H1 (cell line): ENCODE measurements around the gene FBXW8. TPM values are rescaled to one million over a fixed set of nuclear protein-coding genes. Genes with fewer than 3 reads are reported as not detected.
A peak's percentile ranks its signal among the peaks of the same experiment; 100 is the strongest.

ENCODE experiments used
- CTCF ChIA-PET: fragments of 300-600 bp; sonication (Branson Sonifier 250); formaldehyde crosslinking; loops from one replicate; lab custom pipeline; 2021; ENCODE audit not compliant: partially characterized antibody; lab: Charles Lee
- POLR2A ChIA-PET: fragments of 300-600 bp; sonication (Branson Sonifier 250); formaldehyde crosslinking; loops from one replicate; lab custom pipeline; 2021; ENCODE audit warnings: inconsistent platforms; ENCODE audit not compliant: partially characterized antibody; lab: Charles Lee
- DNase-seq, 2 experiments: peaks; one replicate each; pipeline versions ENCODE4 v3.0.0 to v3.0.0-alpha.2; 2010 to 2022; ENCODE audit warnings: low spot score in 2 of 2, low read depth in 1 of 2, mixed read lengths in 1 of 2
- FAIRE-seq: peaks from 2 replicates; lab custom pipeline; 2011; peaks lifted over from hg19 to GRCh38; lab: Jason Lieb, UNC
- H2AFZ ChIP-seq: 2 replicates; pipeline ENCODE4 v1.8.1; 2012; ENCODE audit warnings: low read length, inconsistent platforms
- H2AK5ac ChIP-seq: 2 replicates; pipeline ENCODE4 v1.6.1; 2013; ENCODE audit warnings: low read depth, low read length
- H2BK120ac ChIP-seq: replicated peaks from 2 replicates; pipeline ENCODE3; 2013; ENCODE audit warnings: low read depth, low read length, inconsistent platforms
- H2BK12ac ChIP-seq: 2 replicates; pipeline ENCODE4 v1.6.1; 2013; ENCODE audit warnings: low read depth, low read length
- H2BK15ac ChIP-seq: 2 replicates; pipeline ENCODE4 v1.6.1; 2013; ENCODE audit warnings: low read length
- H2BK20ac ChIP-seq: 2 replicates; pipeline ENCODE4 v1.6.1; 2013; ENCODE audit warnings: low read length
- H2BK5ac ChIP-seq: 2 replicates; pipeline ENCODE4 v1.6.1; 2013; ENCODE audit warnings: low read depth, low read length
- H3K14ac ChIP-seq: 2 replicates; pipeline ENCODE4 v1.6.1; 2013; ENCODE audit warnings: inconsistent platforms; ENCODE audit not compliant: insufficient read length
- H3K18ac ChIP-seq: 2 replicates; pipeline ENCODE4 v1.6.1; 2013; ENCODE audit warnings: low read length; ENCODE audit errors: extremely low read depth
- H3K23ac ChIP-seq: 2 replicates; pipeline ENCODE4 v1.6.1; 2013; ENCODE audit warnings: inconsistent platforms; ENCODE audit not compliant: insufficient read length
- H3K23me2 ChIP-seq: 2 replicates; pipeline ENCODE4 v1.6.1; 2013; ENCODE audit warnings: low read depth, low read length
- H3K27ac ChIP-seq: 2 replicates; pipeline ENCODE4 v1.6.1; 2011; ENCODE audit warnings: low read depth, low read length, inconsistent platforms
- H3K27me3 ChIP-seq, 4 experiments: replicated peaks in 1 of 4; 1 replicate in 1 of 4; 2 replicates in 3 of 4; pipeline versions ENCODE4 v1.6.1 to v1.8.1; 2011 to 2013; ENCODE audit warnings: low read length in 3 of 4, mild to moderate bottlenecking in 3 of 4, inconsistent platforms in 2 of 4, mixed read lengths in 2 of 4, moderate library complexity in 1 of 4; ENCODE audit not compliant: control insufficient read depth in 3 of 4, insufficient read depth in 3 of 4; ENCODE audit errors: extremely low read depth in 1 of 4
- H3K36me3 ChIP-seq, 4 experiments: 2 replicates each; pipeline versions ENCODE4 v1.6.1 to v1.8.1; 2011 to 2013; ENCODE audit warnings: mild to moderate bottlenecking in 4 of 4, low read length in 3 of 4, moderate library complexity in 2 of 4, control low read depth in 1 of 4, inconsistent platforms in 1 of 4; ENCODE audit not compliant: insufficient read depth in 4 of 4, control insufficient read depth in 2 of 4
- H3K4ac ChIP-seq: replicated peaks from 2 replicates; pipeline ENCODE3; 2013; ENCODE audit warnings: low read length, low read depth, mixed read lengths, inconsistent platforms; ENCODE audit not compliant: insufficient read length
- H3K4me1 ChIP-seq, 4 experiments: replicated peaks in 1 of 4; 1 replicate in 1 of 4; 2 replicates in 3 of 4; pipeline versions ENCODE4 v1.6.1 to v1.8.1; 2011 to 2013; ENCODE audit warnings: low read length in 3 of 4, inconsistent platforms in 2 of 4, mixed read lengths in 1 of 4; ENCODE audit not compliant: insufficient read depth in 4 of 4, control insufficient read depth in 3 of 4
- H3K4me2 ChIP-seq, 2 experiments: 2 replicates each; pipeline versions ENCODE4 v1.6.1 to v1.8.1; 2011 to 2013; ENCODE audit warnings: low read depth in 2 of 2, low read length in 2 of 2, control low read depth in 1 of 2, inconsistent platforms in 1 of 2, mild to moderate bottlenecking in 1 of 2; ENCODE audit not compliant: insufficient read depth in 1 of 2
- H3K4me3 ChIP-seq, 4 experiments: fragments of 200-600, 300-600 bp in 1 of 4; sonication (generic), shearing (Covaris generic), sonication (Bioruptor Twin) in 1 of 4; 2 replicates each; pipeline versions ENCODE4 v1.5.1 to v1.8.1; 2011 to 2016; ENCODE audit warnings: low read length in 4 of 4, low read depth in 3 of 4, control low read depth in 2 of 4, inconsistent platforms in 2 of 4, mild to moderate bottlenecking in 2 of 4, mixed read lengths in 1 of 4, moderate library complexity in 1 of 4; ENCODE audit not compliant: insufficient read depth in 2 of 4; ENCODE audit errors: extremely low read depth in 1 of 4
- H3K56ac ChIP-seq: replicated peaks from 2 replicates; pipeline ENCODE3; 2013; ENCODE audit warnings: low read depth, mild to moderate bottlenecking, mixed read lengths, low read length, inconsistent platforms; ENCODE audit not compliant: insufficient read length
- H3K79me1 ChIP-seq: 2 replicates; pipeline ENCODE4 v1.6.1; 2013; ENCODE audit warnings: low read depth, low read length, control low read depth
- H3K79me2 ChIP-seq, 2 experiments: 2 replicates each; pipeline versions ENCODE4 v1.6.1 to v1.8.1; 2012 to 2013; ENCODE audit warnings: low read length in 2 of 2, mild to moderate bottlenecking in 2 of 2, inconsistent platforms in 1 of 2; ENCODE audit not compliant: insufficient read depth in 2 of 2, control insufficient read depth in 1 of 2
- H3K9ac ChIP-seq, 4 experiments: replicated peaks in 1 of 4; 1 replicate in 1 of 4; 2 replicates in 3 of 4; pipeline versions ENCODE4 v1.6.1 to v1.8.1; 2011 to 2013; ENCODE audit warnings: low read depth in 3 of 4, low read length in 3 of 4, control low read depth in 2 of 4, mild to moderate bottlenecking in 2 of 4, moderate library complexity in 2 of 4, inconsistent platforms in 1 of 4; ENCODE audit errors: extremely low read depth in 1 of 4
- H3K9me3 ChIP-seq, 2 experiments: 2 replicates each; pipeline versions ENCODE4 v1.6.1 to v1.8.1; 2012 to 2013; ENCODE audit warnings: mild to moderate bottlenecking in 2 of 2, moderate library complexity in 2 of 2, control low read depth in 1 of 2, inconsistent platforms in 1 of 2, low read depth in 1 of 2, low read length in 1 of 2, mixed read lengths in 1 of 2; ENCODE audit not compliant: insufficient read depth in 2 of 2
- H4K20me1 ChIP-seq, 2 experiments: replicated peaks in 1 of 2; 2 replicates each; pipeline versions ENCODE3 to v1.8.1; 2011 to 2013; ENCODE audit warnings: inconsistent platforms in 2 of 2, low read length in 2 of 2, mild to moderate bottlenecking in 1 of 2; ENCODE audit not compliant: insufficient read depth in 2 of 2, control insufficient read depth in 1 of 2
- H4K5ac ChIP-seq: 2 replicates; pipeline ENCODE4 v1.6.1; 2013; ENCODE audit warnings: low read length, low read depth, mixed read lengths, inconsistent platforms; ENCODE audit not compliant: insufficient read length
- H4K8ac ChIP-seq: 2 replicates; pipeline ENCODE4 v1.8.0; 2013; ENCODE audit warnings: mild to moderate bottlenecking, moderate library complexity, low read length, inconsistent platforms; ENCODE audit not compliant: insufficient read depth; ENCODE audit errors: extremely low read depth
- H4K91ac ChIP-seq: replicated peaks from 2 replicates; pipeline ENCODE3; 2013; ENCODE audit warnings: low read length, mixed read lengths, inconsistent platforms; ENCODE audit not compliant: insufficient read length
- BACH1 ChIP-seq: IDR thresholded peaks from 2 replicates; pipeline ENCODE4 v1.6.1; 2012; ENCODE audit warnings: low read length, improper control_type of control experiment
- FOSL1 ChIP-seq: IDR thresholded peaks from 2 replicates; pipeline ENCODE4 v1.6.1; 2011; ENCODE audit warnings: mild to moderate bottlenecking, low read depth, low read length, moderate library complexity; ENCODE audit not compliant: insufficient read depth
- GABPA ChIP-seq: IDR thresholded peaks from 2 replicates; pipeline ENCODE4 v1.6.1; 2011; ENCODE audit warnings: mild to moderate bottlenecking, low read length, moderate library complexity, borderline replicate concordance; ENCODE audit not compliant: insufficient read depth
- KDM1A ChIP-seq: fragments of 200-600, 300-600 bp; sonication (generic); IDR thresholded peaks from 2 replicates; pipeline ENCODE4 v1.7.1; 2016; ENCODE audit warnings: mild to moderate bottlenecking, low read length, borderline replicate concordance
- POU5F1 ChIP-seq: IDR thresholded peaks from 2 replicates; pipeline ENCODE4 v1.6.1; 2011; ENCODE audit warnings: low read depth, mild to moderate bottlenecking, low read length, moderate library complexity
- WGBS, 2 experiments: shearing (Covaris generic) in 1 of 2; methylation state at CpG; one replicate each; pipeline versions ENCODE4 v1.1.6 to v1.1.7; 2013 to 2015; ENCODE audit warnings: low lambda C conversion rate in 2 of 2, mixed read lengths in 2 of 2, inconsistent platforms in 1 of 2, low coverage in 1 of 2, missing lambda C conversion rate in 1 of 2; ENCODE audit not compliant: insufficient replicate concordance in 2 of 2, insufficient coverage in 1 of 2, insufficient read length in 1 of 2; ENCODE audit errors: extremely low coverage in 1 of 2, missing lambda C conversion rate in 1 of 2; 5-methylcytosine and 5-hydroxymethylcytosine counted together
- polyA plus RNA-seq, 7 experiments: library from polyadenylated mRNA; depleted of rRNA in 3 of 7; stranded (reverse) in 5 of 7; unstranded in 2 of 7; fragments of >200 nt in 5 of 7; fragments of 200-250 nt in 2 of 7; gene quantifications; 1 replicate in 5 of 7; 2 replicates in 1 of 7; 4 replicates in 1 of 7; pipeline versions ENCODE4 v1.2.1 to v1.2.3, GENCODE V29; 2011 to 2013; ENCODE audit warnings: missing spikeins in 2 of 7, mixed read lengths in 2 of 7
- total RNA-seq: library from RNA; stranded (reverse); fragmentation: NEBNext Ultra II Directional; extraction: Animal tissue kit (Norgen Biotek cat#: 25700); gene quantifications from 2 replicates; pipeline ENCODE4 v1.2.1, GENCODE V29; 2021

FBXW8 gene
- total and polyA plus RNA-seq, 2 of the 8 experiments (the other 6 are each of a cell fraction or from before 2014, with no cell fraction given), result 15.8 to 16.0 TPM

- no peak overlapping the region for H4K91ac ChIP-seq
- no peak overlapping the region for H2AFZ ChIP-seq
- no peaks in the 10 kb centered on the region; the same call in 1 of the 2 replicates for H3K23me2 ChIP-seq
- no peaks in the 10 kb centered on the region; the same call in 1 of the 2 replicates for H3K79me1 ChIP-seq
- WGBS, 2 experiments, result 93% methylated on average over 11 of the region's 11 CpGs; no CpG with 5 or more reads in 1 of the 2 experiments
- no peak overlapping the region for H4K8ac ChIP-seq
- H3K27ac ChIP-seq, result no peak overlapping the region
- no peak overlapping the region for H4K5ac ChIP-seq
- no peaks in the 10 kb centered on the region for H3K27me3 ChIP-seq
- H3K9ac ChIP-seq, result no peak overlapping the region
- H4K20me1 ChIP-seq, result no peaks in the 10 kb centered on the region
- H3K4ac ChIP-seq, result no peak overlapping the region
- no peak for TF ChIP-seq GABPA
- TF ChIP-seq POU5F1, result no peak
- no peak for TF ChIP-seq KDM1A
- TF ChIP-seq BACH1, result no peak
- TF ChIP-seq FOSL1, result no peak
- H2BK15ac ChIP-seq, result peak overlapping the region; percentile 22; the same call in 1 of the 2 replicates
- CTCF ChIA-PET, result interaction anchor here (1.5 kb wide), 1 partner anchor 15 kb away, joined by 3 read pairs; no protein-coding TSS in a partner anchor
- H2BK5ac ChIP-seq, result peak overlapping the region; percentile 50; the same call in 1 of the 2 replicates
- H3K4me3 ChIP-seq, result no peak overlapping the region
- no peaks in the 10 kb centered on the region for H3K79me2 ChIP-seq
- H2BK12ac ChIP-seq, result no peak overlapping the region
- H3K4me1 ChIP-seq, result peaks cover 4 to 30% (median 10%) of the 10 kb centered on the region in 4 experiments
- FAIRE-seq, result no peak
- H3K36me3 ChIP-seq, result no peaks in the 10 kb centered on the region; a peak in 1 of 8 replicates
- H3K23ac ChIP-seq, result no peak overlapping the region
- H2AK5ac ChIP-seq, result peak overlapping the region; percentile 71; the same call in 1 of the 2 replicates
- H2BK20ac ChIP-seq, result no peak overlapping the region
- no peak overlapping the region for H3K4me2 ChIP-seq
- H3K18ac ChIP-seq, result no peak overlapping the region
- H2BK120ac ChIP-seq, result no peak overlapping the region
- no peak overlapping the region for H3K14ac ChIP-seq
- no peak overlapping the region for H3K56ac ChIP-seq
- POLR2A ChIA-PET, result interaction anchor here (1.5 kb wide), 1 partner anchor 184 kb away, joined by 3 read pairs; the partner anchor contains the start of gene FBXO21
- no peak for DNase-seq
- H3K9me3 ChIP-seq, result no peaks in the 10 kb centered on the region
These were observed 94.8 kb downstream of the FBXW8 start for GRCh38 chr12:117005417-117006046.
